Transverse colon (tissue), 4 donors: ENCODE measurements around the gene AR. TPM values are rescaled to one million over a fixed set of nuclear protein-coding genes. Genes with fewer than 3 reads are reported as not detected.

Experiments
- DNase-seq: peaks from one replicate; pipeline ENCODE4 v3.0.0-alpha.2; 2019
- H3K27ac ChIP-seq, 4 donors: fragments of 200-600 bp; sonication (generic); 2 replicates each; pipeline ENCODE4 v1.5.1; 2016 to 2018; ENCODE audit warnings: inconsistent platforms in 4 of 4
- H3K27me3 ChIP-seq: fragments of 200-600 bp; sonication (generic); 2 replicates; pipeline ENCODE4 v1.5.1; 2017; ENCODE audit warnings: inconsistent platforms
- H3K36me3 ChIP-seq, 4 donors: fragments of 200-600 bp; sonication (generic); 2 replicates each; pipeline ENCODE4 v1.5.1; 2017 to 2019; ENCODE audit warnings: inconsistent platforms in 4 of 4
- H3K4me1 ChIP-seq, 4 donors: fragments of 200-600 bp; sonication (generic); 2 replicates each; pipeline ENCODE4 v1.5.1; 2017 to 2020; ENCODE audit warnings: inconsistent platforms in 4 of 4
- H3K4me3 ChIP-seq, 4 donors: fragments of 200-600 bp; sonication (generic); 1 replicate in 1 of 4; 2 replicates in 3 of 4; pipeline versions ENCODE4 v1.5.1 to v1.6.1; 2017 to 2019; ENCODE audit warnings: inconsistent platforms in 4 of 4
- H3K9me3 ChIP-seq, 2 donors: fragments of 200-600 bp; sonication (generic); 2 replicates each; pipeline ENCODE4 v1.5.1; 2017 to 2019; ENCODE audit warnings: inconsistent platforms in 2 of 2
- CTCF ChIP-seq, 5 experiments: fragments of 200-600 bp in 3 of 5; fragments of 450-650 bp in 2 of 5; sonication (generic) in 3 of 5; IDR thresholded peaks; 1 replicate in 2 of 5; 2 replicates in 3 of 5; pipeline ENCODE4 v1.5.1; 2016 to 2017; ENCODE audit warnings: antibody characterized with exemption in 5 of 5, inconsistent platforms in 3 of 5, mild to moderate bottlenecking in 2 of 5, moderate library complexity in 1 of 5
- EP300 ChIP-seq: sonication (generic); formaldehyde crosslinking; IDR thresholded peaks from one replicate; pipeline ENCODE4 v1.6.1; 2017; ENCODE audit warnings: antibody characterized with exemption, low read depth
- POLR2A ChIP-seq: fragments of 450-650 bp; IDR thresholded peaks from one replicate; pipeline ENCODE4 v1.6.1; 2016; ENCODE audit warnings: antibody characterized with exemption, mild to moderate bottlenecking, moderate library complexity
- POLR2AphosphoS5 ChIP-seq, 3 donors: sonication (generic); formaldehyde crosslinking; IDR thresholded peaks; one replicate each; pipeline ENCODE4 v1.6.1; 2016; ENCODE audit warnings: antibody characterized with exemption in 3 of 3
- WGBS, 2 donors: methylation state at CpG; one replicate each; pipeline ENCODE4 v1.1.5; 2018; ENCODE audit warnings: low coverage in 1 of 2; 5-methylcytosine and 5-hydroxymethylcytosine counted together
- in situ Hi-C, 4 donors: fragments of 200-750 bp; cut with MboI; loops; one replicate each; pipeline versions ENCODE4 v1.15.0 to v1.15.1; 2017; ENCODE audit warnings: low sequenced_read_pairs in 3 of 4, low pct_ligation_motif_present in 1 of 4, low pct_unique_long_range_greater_than_20kb in 1 of 4
- intact Hi-C: fragments of 100-400 bp; cut with DNase I; formaldehyde crosslinking; loops from one replicate; pipeline ENCODE4 v1.15.1; 2023; ENCODE audit warnings: low total_unique reads
- total RNA-seq, 4 donors: library from RNA; depleted of rRNA; stranded (reverse); fragments of >200 nt; gene quantifications; one replicate each; pipeline ENCODE4 v1.1.0, GENCODE V29; 2016

AR gene
- total RNA-seq, 4 donors from 2014 or later: 1.1 to 2.4 (median 2.0) TPM

GRCh38 chrX:67585401-67585800 is 41.6 kb downstream of the AR start:
- no peak for DNase-seq
- WGBS, 2 donors: 40 to 57% methylated on average over 1 to 3 of the region's 3 CpGs
- in situ Hi-C loops: no loop called here
- Histone ChIP-seq H3K9me3 (no peaks in the 10 kb centered on the region), H3K36me3 (no peaks in the 10 kb centered on the region), H3K4me3 (no peak overlapping the region), H3K27ac (no peak overlapping the region), H3K27me3 (no peaks in the 10 kb centered on the region), H3K4me1 (no peaks in the 10 kb centered on the region)
- intact Hi-C loops: no loop called here
- no peak for TF ChIP-seq POLR2AphosphoS5 (IDR thresholded peaks at IDR 0.05)
- TF ChIP-seq EP300: no peak
- TF ChIP-seq POLR2A: no peak
- TF ChIP-seq CTCF (IDR thresholded peaks at IDR 0.05): no peak

DNA sequence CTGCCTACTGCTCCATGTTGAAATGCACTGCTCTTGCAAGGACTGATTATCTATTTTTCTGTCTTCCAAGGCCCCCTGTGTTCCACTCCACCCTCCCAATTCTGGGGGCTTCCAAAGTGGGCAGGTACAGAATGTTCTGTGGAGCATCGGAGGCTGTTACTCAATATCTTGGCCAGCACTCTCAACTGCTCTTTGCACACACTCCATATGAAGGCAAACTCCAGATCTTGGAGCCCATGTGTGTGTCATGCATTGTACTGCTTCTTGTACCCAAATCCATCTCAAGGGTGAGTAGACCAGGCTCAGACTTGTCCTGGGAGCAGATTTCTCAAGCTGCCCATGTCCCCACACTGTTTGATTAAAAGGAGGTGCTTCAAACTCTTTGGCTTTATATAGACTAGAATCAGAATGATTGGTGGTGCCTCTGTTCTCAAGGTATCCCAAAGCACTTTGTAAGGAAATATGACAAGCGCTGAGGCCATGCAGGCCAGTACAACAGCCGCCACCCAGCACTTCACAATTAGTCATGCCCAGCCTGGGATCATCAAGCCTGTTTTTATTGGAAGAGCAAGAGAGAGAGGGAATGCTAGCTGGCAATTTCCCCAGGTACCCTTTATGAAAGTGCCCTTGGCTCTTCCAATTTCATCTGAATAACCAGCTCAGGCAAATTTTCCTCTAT is 44.3 kb downstream of the AR start:
- no peak overlapping the region for H3K27ac ChIP-seq
- intact Hi-C loops (no loop called here), in situ Hi-C loops (no loop called here)
- H3K27me3 ChIP-seq: no peaks in the 10 kb centered on the region
- H3K4me3 ChIP-seq: no peak overlapping the region
- no peaks in the 10 kb centered on the region for H3K36me3 ChIP-seq
- no peak for DNase-seq
- TF ChIP-seq EP300: no peak
- no peak for TF ChIP-seq POLR2A
- no peak for TF ChIP-seq CTCF (IDR thresholded peaks at IDR 0.05)
- no peak for TF ChIP-seq POLR2AphosphoS5 (IDR thresholded peaks at IDR 0.05)
- H3K4me1 ChIP-seq: no peaks in the 10 kb centered on the region
- H3K9me3 ChIP-seq: no peaks in the 10 kb centered on the region
- WGBS, 2 donors: 84 to 100% methylated on average over 1 to 3 of the region's 3 CpGs

DNA sequence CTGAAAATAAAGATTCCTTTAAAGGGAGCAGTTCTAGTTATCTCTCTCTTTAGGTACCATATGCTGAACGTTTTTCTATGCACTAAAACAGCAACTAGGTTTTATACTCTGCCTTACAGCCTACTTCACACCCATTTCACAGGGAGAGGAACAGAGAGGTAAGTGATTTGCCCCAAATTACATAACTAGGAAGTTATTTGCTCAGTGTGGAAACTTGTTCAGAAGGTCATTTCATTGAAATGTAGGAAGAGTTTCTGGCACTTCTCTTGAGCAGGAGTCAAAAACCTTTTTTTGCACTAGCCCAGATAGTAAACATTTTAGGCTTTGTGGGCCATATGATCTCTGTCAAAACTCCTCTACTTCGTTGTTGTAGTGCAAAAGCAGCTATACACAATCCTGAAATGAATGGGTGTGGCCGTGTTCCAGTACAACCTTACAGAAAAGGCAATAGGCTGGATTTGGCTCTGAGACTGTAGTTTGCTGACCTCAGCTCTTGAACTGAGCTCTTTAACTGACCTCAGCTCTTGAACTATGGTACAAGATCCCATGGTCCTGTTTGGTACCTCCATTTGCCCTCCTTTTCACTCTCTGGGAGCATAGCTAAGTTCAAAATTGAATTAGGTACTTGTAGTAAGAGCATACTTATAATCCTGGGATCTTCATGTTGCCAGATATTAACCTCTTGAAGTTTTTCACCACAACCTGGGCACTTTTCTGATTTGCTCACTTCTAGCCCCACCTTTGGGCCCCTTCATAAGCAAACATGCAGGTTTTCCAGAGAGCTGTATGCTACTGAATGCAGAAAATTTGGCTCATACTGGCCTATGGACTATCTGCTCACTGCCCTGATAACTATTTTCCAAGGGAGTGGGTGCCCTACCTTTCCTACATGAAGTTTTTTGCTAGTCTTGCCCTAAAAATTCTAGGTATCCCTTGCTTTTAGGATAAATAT is 53.3 kb downstream of the AR start:
- Histone ChIP-seq H3K27me3 (no peaks in the 10 kb centered on the region), H3K4me1 (no peaks in the 10 kb centered on the region), H3K4me3 (no peak overlapping the region), H3K36me3 (no peaks in the 10 kb centered on the region), H3K9me3 (no peaks in the 10 kb centered on the region), H3K27ac (no peak overlapping the region)
- TF ChIP-seq POLR2AphosphoS5 (IDR thresholded peaks at IDR 0.05): no peak
- TF ChIP-seq EP300: no peak
- TF ChIP-seq CTCF (IDR thresholded peaks at IDR 0.05): no peak
- TF ChIP-seq POLR2A: no peak
- in situ Hi-C loops (no loop called here), intact Hi-C loops (no loop called here)
- WGBS, 2 donors: 26% methylated on average over 3 of the region's 3 CpGs; no CpG with 5 or more reads in 1 of the 2 donors
- no peak for DNase-seq

GRCh38 chrX:67599532-67599931 is 55.7 kb downstream of the AR start:
- Histone ChIP-seq H3K27ac (no peak overlapping the region), H3K4me1 (no peaks in the 10 kb centered on the region), H3K36me3 (no peaks in the 10 kb centered on the region), H3K4me3 (no peak overlapping the region), H3K27me3 (no peaks in the 10 kb centered on the region), H3K9me3 (no peaks in the 10 kb centered on the region)
- WGBS, 2 donors: 77 to 96% methylated on average over 3 of the region's 3 CpGs
- no peak for DNase-seq
- in situ Hi-C loops: no loop called here
- intact Hi-C loops: no loop called here
- TF ChIP-seq EP300: no peak
- TF ChIP-seq POLR2A: no peak
- no peak for TF ChIP-seq CTCF (IDR thresholded peaks at IDR 0.05)
- no peak for TF ChIP-seq POLR2AphosphoS5 (IDR thresholded peaks at IDR 0.05)
